Umbilical cord (tissue), 2 donors: ENCODE data around the gene BRK1. TPM values are rescaled to one million over a fixed set of nuclear protein-coding genes. Genes with fewer than 3 reads are reported as not detected.
"Not testable (repeated sequence)": the region's sequence is repeated elsewhere in the genome, so short reads cannot be mapped to it uniquely, and the experiment has no call there.

Source experiments
- DNase-seq: peaks from one replicate; pipeline ENCODE4 v3.0.0-alpha.2; 2015; ENCODE audit warnings: low spot score
- total RNA-seq: library from RNA; depleted of rRNA; stranded (reverse); fragments of >200 nt; gene quantifications from one replicate; pipeline ENCODE4 v1.2.3, GENCODE V29; 2014; ENCODE audit warnings: low replicate concordance; ENCODE audit not compliant: insufficient read depth

The BRK1 gene
- total RNA-seq, 1 donor from 2014 or later: 115 TPM

DNA sequence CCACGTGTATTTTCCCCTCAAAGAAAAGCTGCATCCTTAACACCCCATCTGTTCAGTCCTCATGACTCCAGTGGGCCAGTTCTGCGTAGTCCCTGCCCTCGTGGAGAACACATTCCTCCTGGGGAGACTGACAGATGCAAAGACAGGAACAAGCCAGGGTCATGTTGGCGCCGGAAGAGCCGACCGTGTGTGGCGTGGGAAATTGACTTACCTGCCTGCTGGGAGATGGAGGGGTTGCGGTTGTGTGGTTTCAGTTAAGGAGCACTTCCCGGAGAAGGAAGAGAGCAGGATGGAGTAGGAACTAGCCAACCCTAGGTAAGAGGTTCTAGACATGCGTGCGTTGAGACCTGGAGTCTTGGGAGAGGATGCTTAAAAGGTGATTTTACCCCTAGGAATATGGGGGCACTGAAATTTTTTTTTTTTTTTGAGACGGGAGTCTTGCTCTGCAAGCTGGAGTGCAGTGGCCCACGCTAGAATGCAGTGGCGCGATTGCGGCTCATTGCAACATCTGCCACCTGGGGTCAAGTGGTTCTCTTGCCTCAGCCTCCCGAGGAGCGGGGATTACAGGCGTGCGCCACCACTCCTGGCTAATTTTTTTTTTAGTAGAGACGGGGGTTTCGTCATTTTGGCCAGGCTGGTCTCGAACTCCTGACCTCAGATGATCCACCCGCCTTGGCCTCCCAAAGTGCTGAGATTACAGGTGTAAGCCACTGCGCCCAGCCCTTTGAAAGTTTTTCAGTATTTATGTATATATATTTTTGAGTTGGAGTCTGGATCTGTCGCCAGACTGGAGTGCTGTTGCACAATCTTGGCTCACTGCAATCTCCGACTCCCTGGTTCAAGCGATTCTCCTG lies 27.5 kb downstream of the BRK1 start:
- DNase-seq: no peak

DNA sequence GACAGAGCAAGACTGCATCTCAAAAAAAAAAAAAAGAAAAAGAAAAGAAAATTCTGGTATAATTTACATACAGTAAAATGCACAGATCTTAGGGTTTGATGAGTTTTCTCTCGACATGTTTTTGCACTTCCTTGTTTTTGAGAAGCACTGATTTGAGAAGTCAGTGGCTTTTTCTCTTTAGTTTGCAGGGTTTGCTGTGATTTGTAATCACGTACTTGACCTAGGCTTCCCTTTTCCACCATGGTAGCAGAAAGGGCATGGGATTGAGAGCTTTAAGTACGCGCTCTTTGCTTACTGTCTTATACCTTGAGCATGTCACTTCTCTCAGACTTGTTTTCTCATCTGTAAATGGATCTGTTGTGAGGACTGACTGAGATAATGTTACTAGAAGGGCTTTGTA lies 30.2 kb downstream of the BRK1 start:
- peak; percentile 10 for DNase-seq

DNA sequence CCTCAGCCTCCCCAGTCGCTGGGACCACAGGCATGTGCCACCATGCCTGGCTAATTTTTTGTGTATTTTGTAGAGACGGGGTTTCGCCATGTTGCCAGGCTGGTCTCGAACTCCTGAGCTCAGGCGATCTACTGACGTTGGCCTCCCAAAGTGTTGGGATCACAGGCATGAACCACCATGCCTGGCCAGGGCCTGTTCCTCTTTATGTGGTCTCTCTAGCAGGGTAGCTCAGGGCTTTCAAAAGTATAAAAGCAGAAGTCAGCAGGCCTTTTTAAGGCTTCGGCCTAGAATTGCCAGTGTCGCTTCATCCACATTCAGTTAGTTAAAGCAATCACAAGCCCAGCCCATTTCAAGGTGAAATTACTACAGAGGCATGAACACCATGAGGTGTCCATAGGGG lies 33.8 kb downstream of the BRK1 start:
- no peak for DNase-seq

DNA sequence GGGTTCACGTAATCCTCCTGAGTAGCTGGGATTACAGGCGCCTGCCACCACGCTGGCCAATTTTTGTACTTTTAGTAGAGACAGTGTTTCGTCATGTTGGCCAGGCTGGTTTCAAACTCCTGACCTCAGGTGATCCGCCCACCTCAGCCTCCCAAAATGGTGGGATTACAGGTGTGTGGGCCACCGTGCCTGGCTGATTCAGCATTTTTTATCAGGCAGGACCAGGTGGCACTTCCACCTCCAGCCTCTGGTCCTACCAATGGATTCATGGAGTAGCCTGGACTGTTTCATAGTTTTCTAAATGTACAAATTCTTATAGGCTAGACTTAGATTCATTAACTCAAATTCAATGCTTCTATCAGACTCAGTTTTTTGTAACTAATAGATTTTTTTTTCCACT lies 35.5 kb downstream of the BRK1 start:
- no peak for DNase-seq

DNA sequence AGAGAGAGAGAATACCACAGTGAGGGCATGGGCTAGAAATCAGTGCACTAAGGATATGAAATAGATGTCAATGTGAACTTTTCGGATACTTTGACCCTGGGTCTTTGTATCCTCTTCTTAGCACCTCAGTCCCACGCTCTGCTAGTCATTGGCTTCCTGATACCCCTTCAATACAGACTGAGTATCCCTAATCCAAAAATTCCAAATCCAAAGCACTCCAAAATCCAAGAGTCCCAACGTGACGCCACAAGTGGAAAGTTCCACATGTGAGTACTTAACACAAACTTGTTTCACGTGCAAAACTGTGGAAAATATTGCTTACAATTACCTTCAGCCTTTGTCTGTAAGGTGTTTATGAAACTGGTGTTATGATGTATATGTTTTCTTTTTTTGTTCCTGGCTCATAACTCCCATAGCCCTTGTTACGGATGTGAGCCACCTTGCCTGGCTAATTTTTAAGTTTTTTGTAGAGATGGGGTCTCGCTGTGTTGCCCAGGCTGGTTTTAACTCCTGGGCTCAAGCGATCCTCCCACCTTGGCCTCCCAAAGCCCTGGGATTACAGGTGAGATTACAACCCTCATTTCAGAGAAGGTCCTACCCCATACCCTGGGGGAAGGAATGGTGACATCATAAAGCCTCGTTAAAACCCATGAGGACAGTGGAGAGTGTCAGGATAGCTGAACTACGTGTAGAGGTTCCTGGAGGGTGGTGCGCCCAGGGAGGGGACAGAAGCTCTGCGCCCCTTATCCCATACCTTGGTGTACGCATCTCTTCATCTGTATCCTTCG lies 39.1 kb downstream of the BRK1 start:
- no peak for DNase-seq

DNA sequence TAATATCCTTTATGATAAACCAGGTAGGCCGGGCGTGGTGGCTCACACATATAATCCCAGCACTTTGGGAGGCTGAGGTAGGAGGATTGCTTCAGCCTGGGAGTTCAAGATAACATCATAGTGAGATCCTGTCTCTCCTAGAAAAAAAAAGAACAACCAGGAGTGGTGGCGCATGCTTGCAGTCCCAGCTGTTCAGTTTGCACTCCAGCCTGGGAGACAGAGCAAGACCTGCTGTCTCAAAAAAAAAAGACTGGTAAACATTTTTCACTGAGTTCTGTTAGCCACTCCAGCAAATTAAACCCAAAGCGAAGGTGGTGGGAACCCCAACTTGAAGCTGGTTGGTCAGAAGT lies 39.6 kb downstream of the BRK1 start:
- DNase-seq: no peak

DNA sequence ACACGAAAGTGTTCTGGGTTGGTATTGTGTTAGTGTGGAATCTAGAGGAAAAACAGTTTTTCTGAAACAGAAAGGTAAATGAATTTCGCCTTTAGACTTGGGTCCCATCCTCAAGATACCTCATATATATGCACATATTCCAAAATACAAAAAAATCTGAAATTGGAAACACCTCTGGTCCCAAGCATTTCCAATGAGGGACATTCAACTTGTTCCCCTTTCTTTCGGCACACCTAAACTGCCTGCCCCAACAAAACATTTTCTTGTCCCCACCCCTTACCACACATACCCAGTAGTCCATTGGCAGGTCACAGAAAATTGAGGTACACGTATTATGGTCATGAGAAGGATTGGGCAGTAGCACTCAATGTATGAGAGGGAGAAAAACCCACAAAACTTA lies 40.2 kb downstream of the BRK1 start:
- DNase-seq: no peak

DNA sequence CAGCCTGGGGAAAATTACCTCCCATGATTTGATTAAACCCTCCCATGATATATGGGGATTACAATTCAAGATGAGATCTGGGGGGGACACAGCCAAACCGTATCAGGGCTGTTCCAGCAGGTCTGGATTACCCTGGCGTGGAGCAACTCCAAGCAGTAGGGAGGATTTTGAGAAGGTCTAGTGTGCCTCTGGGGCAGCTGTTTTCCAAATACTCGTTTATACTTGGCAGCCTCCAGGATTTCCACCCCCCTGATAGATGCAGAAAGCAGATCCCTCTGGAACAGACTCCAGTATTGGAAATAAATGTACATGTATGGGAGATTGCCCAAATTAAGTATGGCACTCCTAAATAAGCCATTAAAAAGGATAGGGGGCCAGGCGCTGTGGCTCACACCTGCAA lies 41.6 kb downstream of the BRK1 start:
- DNase-seq: no peak

DNA sequence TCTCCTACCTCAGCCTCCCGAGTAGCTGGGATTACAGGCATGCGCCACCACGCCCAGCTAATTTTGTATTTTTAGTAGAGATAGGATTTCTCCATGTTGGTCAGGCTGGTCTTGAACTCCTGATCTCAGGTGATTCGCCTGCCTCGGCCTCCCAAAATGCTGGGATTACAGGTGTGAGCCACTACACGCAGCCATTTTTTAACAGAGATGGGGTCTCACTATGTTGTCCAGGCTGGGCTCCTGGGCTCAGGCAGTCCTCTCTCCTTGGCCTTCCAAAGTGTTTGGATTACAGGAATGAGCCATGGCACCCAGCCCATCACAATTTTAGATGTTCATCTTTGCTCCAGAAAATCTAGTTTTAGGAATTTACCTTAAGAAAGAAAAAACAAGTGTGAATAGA lies 43.1 kb downstream of the BRK1 start:
- DNase-seq: not testable (repeated sequence)

DNA sequence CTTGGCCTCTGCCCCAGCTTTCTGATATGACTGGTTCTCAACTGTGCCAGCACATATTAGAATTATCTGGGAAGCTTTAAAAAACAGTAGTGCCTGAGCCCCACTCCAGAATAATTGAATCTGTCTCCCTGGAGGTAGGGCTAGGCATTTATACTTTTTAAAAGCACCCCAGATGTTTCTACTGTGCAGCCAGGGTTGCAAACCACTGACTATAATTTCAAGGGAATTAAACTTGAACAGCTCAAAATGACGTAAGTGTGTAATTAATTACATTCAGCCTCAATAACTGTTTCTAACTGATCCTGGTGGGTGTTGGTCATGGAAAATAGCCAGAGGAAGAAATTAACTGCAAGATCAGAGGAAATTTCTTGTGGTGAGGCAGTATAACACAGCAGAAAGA lies 44.9 kb downstream of the BRK1 start:
- no peak for DNase-seq

DNA sequence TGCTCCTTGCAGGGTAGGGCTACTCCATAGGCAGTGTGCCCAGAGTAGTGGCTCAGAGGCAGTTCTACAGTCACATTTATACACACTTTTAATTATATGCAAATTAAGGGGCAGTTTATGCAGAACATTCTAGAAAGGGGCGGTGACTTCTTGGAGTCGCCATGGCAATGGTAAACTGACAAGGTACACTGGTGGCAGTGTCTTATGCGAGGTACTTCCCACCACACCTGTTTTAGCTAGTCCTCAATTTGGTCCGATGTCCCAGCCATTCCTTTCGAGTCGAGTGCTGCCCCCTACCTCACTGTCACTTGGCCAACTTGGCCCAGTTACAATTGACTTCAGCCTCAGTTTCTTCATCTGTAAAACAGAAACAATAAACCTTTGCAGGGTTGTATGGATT lies 45.5 kb downstream of the BRK1 start:
- DNase-seq: no peak

DNA sequence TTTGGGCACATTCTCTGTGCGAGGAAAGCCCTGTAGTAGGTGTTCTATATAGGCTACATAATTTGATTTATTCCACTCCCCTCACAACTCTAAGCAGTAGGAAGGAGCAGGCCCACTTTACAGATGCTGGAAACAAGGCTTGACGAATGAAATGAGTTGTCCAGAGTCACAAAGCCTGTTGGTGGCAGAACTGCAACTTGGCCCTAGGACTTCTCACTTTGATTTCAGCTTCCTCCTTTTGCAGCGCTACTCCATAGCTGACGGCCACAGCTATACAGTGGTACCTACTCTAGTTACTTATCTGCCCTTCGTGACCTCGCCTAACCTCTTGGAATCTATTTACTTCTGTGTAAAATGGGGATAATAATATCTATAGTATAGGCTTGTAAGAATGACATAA lies 46.7 kb downstream of the BRK1 start:
- DNase-seq: no peak

DNA sequence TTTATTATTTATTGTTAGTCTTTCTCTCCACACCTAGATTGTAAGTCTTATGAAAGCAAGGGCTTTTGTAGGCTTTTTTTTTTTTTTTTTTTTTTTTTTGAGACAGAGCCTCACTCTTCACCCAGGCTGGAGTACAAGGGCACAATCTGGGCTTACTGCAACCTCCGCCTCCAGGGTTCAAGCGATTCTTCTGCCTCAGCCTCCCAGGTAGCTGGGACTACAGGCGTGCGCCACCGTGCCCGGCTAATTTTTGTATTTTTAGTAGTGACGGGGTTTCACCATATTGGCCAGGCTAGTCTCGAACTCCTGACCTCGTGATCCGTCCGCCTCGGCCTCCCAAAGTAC lies 48.7 kb downstream of the BRK1 start:
- not testable (repeated sequence) for DNase-seq

DNA sequence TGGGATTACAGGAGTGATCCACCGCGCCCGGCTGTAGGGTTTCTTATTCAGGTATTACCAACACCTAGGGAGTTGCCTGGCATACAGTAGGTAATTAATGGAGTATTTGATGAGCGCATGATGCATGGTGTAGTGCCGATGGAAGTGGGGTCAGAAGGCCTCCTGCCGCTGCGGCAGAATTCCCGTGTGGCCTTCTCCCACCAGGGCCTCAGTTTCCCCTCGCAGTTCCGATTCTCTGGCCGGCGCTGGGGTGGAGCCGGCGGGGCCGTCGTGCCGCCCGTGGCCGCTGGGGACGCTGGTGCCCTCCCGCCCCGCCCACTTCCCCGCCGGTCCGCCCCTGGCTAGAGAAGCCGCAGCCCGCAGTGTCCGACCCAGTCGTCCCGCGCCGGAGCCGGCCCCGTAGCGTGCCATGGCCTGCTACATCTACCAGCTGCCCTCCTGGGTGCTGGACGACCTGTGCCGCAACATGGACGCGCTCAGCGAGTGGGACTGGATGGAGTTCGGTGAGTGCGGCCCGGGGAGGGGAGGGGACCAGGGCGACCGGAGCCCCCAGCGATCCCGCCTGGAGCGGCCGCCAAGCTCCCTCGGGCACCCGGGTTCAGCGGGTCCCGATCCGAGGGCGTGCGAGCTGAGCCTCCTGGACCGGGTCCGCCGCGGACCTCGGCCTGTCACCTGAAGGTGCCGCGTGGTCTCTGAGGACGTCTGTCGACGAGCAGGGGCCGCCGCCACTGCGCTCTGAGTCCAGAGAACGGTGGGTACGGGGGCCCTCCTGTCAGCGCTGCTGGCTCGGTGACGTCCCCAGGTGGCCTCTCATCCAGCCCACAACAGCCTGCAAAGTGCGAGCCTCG lies 49.3 kb downstream of the BRK1 start, which contains the start of gene IRAK2:
IRAK2 (plus strand) TSS at position 374 of the 848 bp plus-strand sequence; CDS start at position 410, 36 bp downstream.
- peak; percentile 53 for DNase-seq

DNA sequence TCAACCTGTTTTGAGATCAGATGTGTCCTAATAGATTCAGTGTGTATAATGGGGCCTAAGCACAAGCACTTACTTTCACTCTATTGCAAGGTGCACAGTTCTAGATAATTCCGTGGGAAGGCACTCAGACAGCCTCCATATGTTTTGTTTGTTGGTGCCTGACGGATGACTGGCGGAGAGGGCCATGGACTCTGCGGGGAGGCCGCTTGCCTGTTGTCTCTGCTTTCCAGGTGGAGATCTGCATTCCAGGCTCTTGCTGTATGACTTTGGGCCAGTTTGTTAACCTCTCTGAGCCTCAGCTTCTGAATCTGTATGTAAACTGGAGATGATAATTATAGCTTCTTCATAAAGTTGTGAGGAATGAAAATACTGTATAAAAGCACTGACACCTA lies 50.7 kb downstream of the BRK1 start:
- DNase-seq: no peak

DNA sequence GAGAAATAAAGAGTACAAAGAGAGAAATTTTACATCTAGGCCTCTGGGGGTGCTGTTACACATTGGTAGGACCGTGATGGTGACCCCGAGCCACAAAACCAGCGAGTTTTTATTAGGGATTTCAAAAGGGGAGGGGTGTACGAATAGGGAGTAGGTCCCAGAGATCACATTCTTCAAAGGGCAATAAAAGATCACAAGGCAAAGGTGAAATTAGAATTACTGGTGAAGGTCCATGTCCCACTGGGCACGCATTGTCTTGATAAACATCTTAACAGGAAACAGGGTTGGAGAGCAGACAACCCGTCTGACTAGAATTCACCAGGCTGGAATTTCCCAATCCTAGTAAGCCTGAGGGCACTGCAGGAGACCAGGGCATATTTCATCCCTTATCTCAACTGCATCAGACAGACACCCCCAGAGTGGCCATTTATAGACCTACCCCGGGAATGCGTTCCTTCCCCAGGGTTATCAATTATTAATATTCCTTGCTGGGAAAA lies 53.6 kb downstream of the BRK1 start:
- no peak for DNase-seq

DNA sequence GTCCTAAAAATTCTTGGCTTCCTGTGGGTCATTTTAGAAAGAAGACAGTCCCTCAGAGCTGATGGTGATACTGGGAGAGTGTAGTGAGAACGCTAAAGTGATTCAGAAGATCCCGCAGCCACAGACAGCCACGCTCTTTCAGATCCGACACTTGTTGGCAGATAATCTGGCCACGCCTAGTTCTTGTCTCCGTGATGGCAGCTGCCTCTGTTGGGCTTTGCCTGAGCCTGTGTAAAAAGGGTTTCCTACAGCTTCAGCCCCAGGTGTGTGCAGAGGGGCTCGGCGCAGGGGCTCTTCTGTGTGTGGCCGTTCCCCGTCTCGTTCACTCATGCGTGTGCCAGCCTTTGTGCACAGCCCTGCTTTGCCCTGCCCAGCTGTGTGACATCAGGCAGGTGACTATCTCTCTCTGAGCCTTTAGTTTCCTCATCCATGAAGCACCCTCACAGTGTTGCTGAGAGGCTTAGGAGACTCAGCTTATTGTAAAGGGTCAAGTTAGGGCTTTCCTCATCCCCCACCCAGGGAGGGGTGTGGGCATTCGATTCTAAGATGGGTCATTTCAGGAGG lies 55.5 kb downstream of the BRK1 start:
- DNase-seq: no peak

DNA sequence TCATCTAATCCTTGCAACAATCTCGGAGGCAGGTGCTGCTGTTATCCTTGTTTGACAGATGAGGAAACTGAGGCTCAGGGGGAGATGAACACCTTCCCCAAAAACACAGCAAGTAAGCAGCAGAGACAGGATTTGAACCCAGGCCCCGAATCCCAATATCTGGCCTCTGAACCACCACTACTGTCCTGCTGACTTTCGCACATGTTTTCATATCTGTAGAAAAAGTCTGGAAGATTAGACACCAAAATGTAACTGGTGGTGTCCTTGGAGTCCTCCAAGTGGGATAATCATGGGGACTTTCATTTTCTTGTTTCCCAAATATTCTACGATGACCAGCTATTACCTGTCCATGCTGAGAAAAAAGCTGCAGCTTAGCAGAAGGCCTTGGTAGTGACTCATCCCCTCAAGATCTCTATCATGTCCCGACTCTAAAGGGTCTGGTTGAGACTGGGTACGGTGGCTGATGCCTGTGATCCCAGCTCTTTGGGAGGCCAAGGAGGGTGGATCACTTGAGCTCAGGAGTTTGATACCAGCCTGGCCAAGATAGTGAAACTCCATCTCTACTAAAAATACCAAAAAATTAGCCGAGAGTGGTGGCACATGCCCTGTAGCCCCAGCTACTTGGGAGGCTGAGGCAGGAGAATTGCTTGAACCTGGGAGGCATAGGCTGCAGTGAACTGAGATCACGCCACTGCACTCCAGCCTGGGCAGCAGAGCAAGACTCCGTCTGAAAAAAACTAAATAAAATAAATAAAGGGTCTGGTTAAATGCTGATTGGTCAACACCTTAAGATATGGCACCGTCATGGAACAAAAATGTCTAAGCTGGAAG lies 57.8 kb downstream of the BRK1 start:
- no peak for DNase-seq

DNA sequence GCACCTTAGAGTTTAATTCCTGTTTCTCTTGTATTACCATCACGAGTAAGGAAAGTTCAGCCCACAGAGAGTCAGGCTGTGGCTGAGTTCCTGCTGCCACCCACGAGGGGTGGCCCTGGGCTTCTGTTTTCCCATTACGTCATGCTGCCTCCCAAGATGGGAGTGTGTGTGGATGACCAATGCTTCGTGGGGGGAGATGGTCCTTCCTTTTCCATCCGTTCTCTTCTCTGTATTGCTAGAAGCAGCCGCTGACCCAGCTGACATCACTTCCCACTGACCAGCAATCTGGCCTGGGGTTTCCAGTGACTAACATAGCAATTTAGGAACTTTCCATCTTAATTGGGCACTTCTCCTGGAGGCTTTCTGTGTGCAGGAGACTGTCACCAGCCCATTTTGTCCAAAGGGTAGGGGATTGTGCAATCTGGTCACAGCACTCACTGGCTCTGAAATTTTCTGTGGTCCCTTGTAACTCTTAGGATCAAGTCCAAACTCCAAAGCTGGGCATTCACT lies 58.5 kb downstream of the BRK1 start:
- DNase-seq: peak; percentile 52

DNA sequence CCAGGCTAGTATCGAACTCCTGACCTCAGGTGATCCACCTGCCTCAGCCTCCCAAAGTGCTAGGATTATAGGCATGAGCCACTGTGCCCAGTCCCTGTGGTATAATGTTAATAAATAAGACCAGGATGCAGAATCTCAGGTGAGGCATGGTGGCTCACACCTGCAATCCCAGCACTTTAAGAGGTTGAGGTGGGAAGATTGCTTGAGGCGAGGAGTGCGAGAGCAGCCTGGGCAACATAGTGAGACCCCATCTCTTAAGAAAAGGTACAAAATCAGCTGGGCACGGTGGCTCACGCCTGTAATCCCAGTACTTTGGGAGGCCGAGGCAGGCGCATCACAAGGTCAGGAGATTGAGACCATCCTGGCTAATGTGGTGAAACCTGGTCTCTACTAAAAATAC lies 59.9 kb downstream of the BRK1 start:
- not testable (repeated sequence) for DNase-seq
